Placental pericyte (primary cell): ENCODE results near the gene EXOSC3. TPM values are rescaled to one million over a fixed set of nuclear protein-coding genes. Genes with fewer than 3 reads are reported as not detected.

Experiments used
- total RNA-seq: library from RNA; depleted of rRNA; stranded (reverse); fragments of >200 nt; gene quantifications from 2 replicates; pipeline ENCODE4 v1.2.3, GENCODE V29; 2012

EXOSC3 gene
- 21.0 and 23.3 TPM in 2 replicates for total RNA-seq

DNA sequence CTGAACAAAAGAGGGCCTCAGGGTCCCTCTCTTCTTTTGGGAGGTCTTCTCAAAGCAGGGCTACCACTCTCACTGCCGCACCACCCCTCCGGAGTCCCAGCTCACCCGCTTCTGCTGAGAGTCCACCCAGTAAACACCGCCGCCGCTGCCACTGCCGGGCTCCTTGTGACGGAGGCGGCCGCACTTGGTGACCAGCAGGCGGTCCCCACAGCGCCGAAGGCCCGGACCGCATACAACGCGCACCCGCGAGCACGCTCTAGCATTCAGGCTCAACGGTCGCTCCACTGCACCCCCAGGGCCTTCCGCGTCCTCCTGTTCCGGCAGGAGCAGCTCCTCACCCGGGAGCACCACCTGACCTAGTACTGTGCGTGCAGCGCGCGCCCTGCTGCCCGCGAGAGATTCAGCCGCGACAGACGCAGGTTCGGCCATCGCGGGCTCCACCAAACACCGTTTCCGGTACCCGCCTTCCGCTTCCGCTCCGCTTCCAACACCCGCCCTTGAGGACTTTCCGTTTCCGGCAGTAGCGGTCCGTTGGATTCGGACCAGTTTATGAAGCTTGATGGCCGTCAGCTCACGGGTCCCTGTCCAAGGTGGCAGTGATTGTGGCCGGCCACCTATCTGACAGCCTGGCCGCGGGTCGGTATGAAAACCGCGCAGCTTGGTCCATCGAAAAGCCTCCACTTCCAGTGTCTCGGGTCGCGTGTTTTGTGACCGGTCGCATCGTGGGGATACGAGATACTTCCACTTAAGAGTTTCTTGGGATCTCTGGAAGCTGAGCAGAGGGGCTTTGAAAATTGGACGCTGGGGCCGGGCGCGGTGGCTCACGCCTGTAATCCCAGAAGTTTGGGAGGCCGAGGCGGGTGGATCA lies at the start of gene EXOSC3:
Gene EXOSC3, minus strand, starts transcription at position 449 of the 868 bp plus-strand sequence. Its CDS starts 20 bp downstream, at position 429.

DNA sequence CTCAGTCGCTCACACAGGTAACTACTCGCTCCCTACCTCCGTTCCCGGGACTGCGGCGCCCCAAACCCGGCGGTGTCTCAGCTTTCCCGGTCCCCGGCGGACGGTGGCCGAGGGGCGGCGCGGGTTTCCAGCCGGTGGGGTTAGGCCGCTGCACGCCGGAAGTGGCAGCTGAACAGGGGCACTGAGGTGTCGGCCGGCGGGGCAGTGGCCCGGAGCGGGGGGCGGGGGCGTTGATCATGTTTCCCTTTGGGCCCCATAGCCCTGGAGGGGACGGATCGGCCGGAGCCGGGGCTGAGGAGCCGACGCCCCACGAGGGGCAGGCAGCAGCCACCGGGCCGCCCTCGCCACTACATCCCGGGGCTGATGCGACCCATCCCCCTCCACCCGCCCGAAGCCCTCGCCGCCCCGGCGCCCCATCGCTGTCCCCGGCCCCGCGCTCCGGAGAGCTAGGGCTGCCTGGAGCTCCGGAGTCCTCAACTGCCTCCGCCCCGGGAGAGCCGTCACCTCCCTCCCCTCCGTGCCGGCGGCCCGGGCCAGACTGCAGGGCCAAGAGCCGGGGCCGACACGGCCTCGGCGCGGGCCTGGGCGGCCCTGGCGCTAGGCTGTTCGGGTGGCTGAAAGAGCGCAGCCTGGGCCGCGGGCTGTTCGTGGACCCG lies 15.9 kb upstream of the EXOSC3 start, which contains the start of gene DCAF10:
Gene DCAF10, plus strand, starts transcription at position 167 of the 656 bp plus-strand sequence. Its CDS starts 70 bp downstream, at position 237.

DNA sequence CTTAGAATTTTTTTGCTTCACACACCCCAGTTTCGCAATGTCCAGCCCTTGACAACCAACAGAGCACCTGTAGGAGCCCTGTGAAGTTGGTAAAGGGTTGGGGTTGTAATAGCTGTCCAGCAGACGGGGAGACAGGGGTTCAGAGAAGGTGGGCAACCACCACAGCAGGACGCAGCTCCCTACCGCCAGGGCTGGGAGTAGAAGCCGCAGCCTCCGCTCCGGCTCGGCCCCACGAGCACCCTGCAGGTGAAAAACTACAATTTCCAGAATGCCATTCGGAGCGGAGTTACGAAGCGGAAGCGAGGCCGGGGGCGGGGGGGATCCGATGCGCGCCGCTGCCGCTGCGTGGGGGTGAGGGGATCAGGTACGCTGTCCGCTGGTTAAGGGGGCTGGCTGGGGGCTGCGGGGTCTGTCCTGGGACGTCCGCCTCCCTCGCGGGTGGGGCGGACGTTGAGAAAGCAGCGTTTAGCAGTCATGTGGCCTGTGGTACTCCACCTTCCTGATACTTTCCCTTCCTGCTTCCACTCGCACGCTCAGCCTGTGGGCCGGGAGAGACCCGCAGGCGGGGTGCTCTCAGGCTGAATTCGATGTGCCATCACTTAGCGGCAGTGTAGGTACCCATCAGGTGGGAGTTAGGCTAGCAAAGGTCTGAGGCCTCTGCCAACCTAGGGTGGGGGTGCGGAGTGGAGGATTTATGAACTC lies 31.2 kb downstream of the EXOSC3 start, which contains the start of gene TRMT10B:
Gene TRMT10B, plus strand, starts transcription at position 317 of the 702 bp plus-strand sequence. CDS start 8,127 bp downstream, outside the sequence.

Other genes starting within 250 kb of the EXOSC3 start
- gene FBXO10, start 208.7 kb downstream of the EXOSC3 start, total RNA-seq = 12.0 and 37.6 TPM in 2 replicates
- 55.8 and 115 TPM in 2 replicates for gene TOMM5, start 192.5 kb downstream of the EXOSC3 start, total RNA-seq
- not detected in 2 replicates for gene FRMPD1, start 134.1 kb downstream of the EXOSC3 start, total RNA-seq
- 1.0 and 3.3 TPM in 2 replicates for gene TRMT10B, start 31.3 kb downstream of the EXOSC3 start, total RNA-seq
- gene DCAF10, start 15.7 kb upstream of the EXOSC3 start, total RNA-seq = 19.3 and 40.0 TPM in 2 replicates
- 47.3 and 74.3 TPM in 2 replicates for gene SLC25A51, start 119.1 kb upstream of the EXOSC3 start, total RNA-seq